H9 (cell line): ENCODE measurements around the gene PGBD1. TPM values are rescaled to one million over a fixed set of nuclear protein-coding genes. Genes with fewer than 3 reads are reported as not detected.

Source experiments
- DNase-seq: peaks from one replicate; pipeline ENCODE4 v3.0.0-alpha.2; 2017
- H2AFZ ChIP-seq: one replicate; pipeline ENCODE4 v1.6.1; 2013; ENCODE audit warnings: mild to moderate bottlenecking, low read length, control low read depth, moderate library complexity
- H2AK5ac ChIP-seq: 2 replicates; pipeline ENCODE4 v1.6.1; 2013; ENCODE audit warnings: low read length, control low read depth, mixed read lengths; ENCODE audit not compliant: insufficient read length
- H2BK120ac ChIP-seq: one replicate; pipeline ENCODE4 v1.6.1; 2013; ENCODE audit warnings: low read depth, mild to moderate bottlenecking, low read length, control low read depth, inconsistent platforms; ENCODE audit not compliant: poor library complexity, severe bottlenecking
- H2BK12ac ChIP-seq: 2 replicates; pipeline ENCODE4 v1.6.1; 2013; ENCODE audit warnings: low read length, control low read depth, mixed read lengths, low read depth; ENCODE audit not compliant: insufficient read length
- H2BK15ac ChIP-seq: 2 replicates; pipeline ENCODE4 v1.6.1; 2013; ENCODE audit warnings: low read depth, low read length, control low read depth
- H2BK20ac ChIP-seq: one replicate; pipeline ENCODE4 v1.6.1; 2013; ENCODE audit warnings: low read depth, mild to moderate bottlenecking, low read length, control low read depth, inconsistent platforms; ENCODE audit not compliant: poor library complexity, severe bottlenecking
- H2BK5ac ChIP-seq: 2 replicates; pipeline ENCODE4 v1.6.1; 2013; ENCODE audit warnings: low read length, control low read depth, mixed read lengths; ENCODE audit not compliant: insufficient read length
- H3K14ac ChIP-seq: 2 replicates; pipeline ENCODE4 v1.6.1; 2013; ENCODE audit warnings: low read length, control low read depth; ENCODE audit not compliant: insufficient read depth
- H3K18ac ChIP-seq: 2 replicates; pipeline ENCODE4 v1.6.1; 2013; ENCODE audit warnings: low read depth, mild to moderate bottlenecking, mixed read lengths, low read length, control low read depth; ENCODE audit not compliant: insufficient read length
- H3K23ac ChIP-seq: 2 replicates; pipeline ENCODE4 v1.6.1; 2013; ENCODE audit warnings: low read length, control low read depth, mixed read lengths, low read depth; ENCODE audit not compliant: insufficient read length
- H3K23me2 ChIP-seq: 2 replicates; pipeline ENCODE4 v1.6.1; 2013; ENCODE audit warnings: low read depth, mild to moderate bottlenecking, mixed read lengths, low read length, control low read depth; ENCODE audit not compliant: insufficient read length, poor library complexity, severe bottlenecking
- H3K27ac ChIP-seq: 2 replicates; pipeline ENCODE4 v1.5.1; 2013; ENCODE audit warnings: low read length, control low read depth, mixed read lengths, low read depth; ENCODE audit not compliant: insufficient read length
- H3K27me3 ChIP-seq: 2 replicates; pipeline ENCODE4 v1.6.1; 2013; ENCODE audit warnings: low read length, control low read depth, inconsistent platforms; ENCODE audit not compliant: insufficient read depth
- H3K4ac ChIP-seq: 2 replicates; pipeline ENCODE4 v1.6.1; 2013; ENCODE audit warnings: low read depth, mild to moderate bottlenecking, control low read depth, inconsistent platforms, low read length, moderate library complexity
- H3K4me1 ChIP-seq: 2 replicates; pipeline ENCODE4 v1.6.1; 2013; ENCODE audit warnings: low read length, control low read depth, inconsistent platforms; ENCODE audit not compliant: insufficient read depth
- H3K4me2 ChIP-seq: 2 replicates; pipeline ENCODE4 v1.6.1; 2013; ENCODE audit warnings: low read length, control low read depth, mixed read lengths; ENCODE audit not compliant: insufficient read length, insufficient read depth
- H3K56ac ChIP-seq: 2 replicates; pipeline ENCODE4 v1.6.1; 2013; ENCODE audit warnings: low read depth, mild to moderate bottlenecking, mixed read lengths, low read length, control low read depth; ENCODE audit not compliant: insufficient read length
- H3K79me1 ChIP-seq: 2 replicates; pipeline ENCODE4 v1.6.1; 2013; ENCODE audit warnings: low read depth, mild to moderate bottlenecking, moderate library complexity, low read length, control low read depth, inconsistent platforms; ENCODE audit not compliant: insufficient read depth, poor library complexity, severe bottlenecking
- H3K79me2 ChIP-seq: 2 replicates; pipeline ENCODE4 v1.6.1; 2013; ENCODE audit warnings: low read length, control low read depth, inconsistent platforms; ENCODE audit not compliant: insufficient read depth
- H3K9ac ChIP-seq: 2 replicates; pipeline ENCODE4 v1.6.1; 2013; ENCODE audit warnings: low read length, control low read depth, mixed read lengths; ENCODE audit not compliant: insufficient read length; ENCODE audit errors: extremely low read depth
- H3K9me3 ChIP-seq: one replicate; pipeline ENCODE4 v1.6.1; 2013; ENCODE audit warnings: low read depth, low read length, inconsistent platforms; ENCODE audit not compliant: control insufficient read depth
- H3T11ph ChIP-seq: one replicate; pipeline ENCODE4 v1.6.1; 2013; ENCODE audit warnings: mild to moderate bottlenecking, low read length, control low read depth, inconsistent platforms
- H4K20me1 ChIP-seq: one replicate; pipeline ENCODE4 v1.6.1; 2013; ENCODE audit not compliant: control insufficient read depth, insufficient read length, insufficient read depth
- H4K5ac ChIP-seq: 2 replicates; pipeline ENCODE4 v1.6.1; 2013; ENCODE audit warnings: low read depth, mild to moderate bottlenecking, mixed read lengths, low read length, control low read depth; ENCODE audit not compliant: insufficient read length
- H4K8ac ChIP-seq: replicated peaks from 2 replicates; pipeline ENCODE4 v1.6.1; 2013; ENCODE audit warnings: low read length, control low read depth, mixed read lengths, low read depth; ENCODE audit not compliant: insufficient read length
- H4K91ac ChIP-seq: 2 replicates; pipeline ENCODE4 v1.6.1; 2013; ENCODE audit warnings: low read depth, mild to moderate bottlenecking, moderate library complexity, mixed read lengths, low read length, control low read depth; ENCODE audit not compliant: insufficient read length
- H3K27ac Mint-ChIP-seq, 3 experiments: 2 replicates in 2 of 3; 3 replicates in 1 of 3; pipeline ENCODE4 v1.8.0; 2020 to 2021; ENCODE audit warnings: mixed read lengths in 3 of 3, mild to moderate bottlenecking in 1 of 3, moderate library complexity in 1 of 3
- H3K27me3 Mint-ChIP-seq: 2 replicates; pipeline ENCODE4 v1.8.0; 2021; ENCODE audit warnings: low read depth, mild to moderate bottlenecking, moderate library complexity, mixed read lengths
- H3K36me3 Mint-ChIP-seq, 3 experiments: 2 replicates in 2 of 3; 3 replicates in 1 of 3; pipeline ENCODE4 v1.8.0; 2020 to 2021; ENCODE audit warnings: low read depth in 3 of 3, mixed read lengths in 3 of 3; ENCODE audit not compliant: insufficient read depth in 1 of 3
- H3K4me1 Mint-ChIP-seq, 2 experiments: 2 replicates each; pipeline ENCODE4 v1.8.0; 2020; ENCODE audit warnings: mixed read lengths in 2 of 2
- H3K4me3 Mint-ChIP-seq, 2 experiments: 2 replicates in 1 of 2; 3 replicates in 1 of 2; pipeline ENCODE4 v1.8.0; 2020 to 2021; ENCODE audit warnings: mild to moderate bottlenecking in 2 of 2, mixed read lengths in 2 of 2, moderate library complexity in 1 of 2
- H3K9me3 Mint-ChIP-seq, 2 experiments: 2 replicates in 1 of 2; 3 replicates in 1 of 2; pipeline ENCODE4 v1.8.0; 2020; ENCODE audit warnings: mild to moderate bottlenecking in 2 of 2, mixed read lengths in 2 of 2, moderate library complexity in 1 of 2
- CTCF ChIP-seq: fragments of 200-600 bp; sonication (generic); conservative IDR thresholded peaks from 3 replicates; pipeline ENCODE4 v1.8.0; 2021; ENCODE audit warnings: antibody characterized with exemption, mild to moderate bottlenecking
- WGBS: extraction: QIAGEN DNeasy Blood & Tissue Kit; methylation state at CpG from one replicate; pipeline ENCODE4 v1.1.7; 2013; ENCODE audit warnings: missing lambda C conversion rate, low lambda C conversion rate, mixed read lengths; ENCODE audit not compliant: insufficient read length; ENCODE audit errors: extremely low coverage; 5-methylcytosine and 5-hydroxymethylcytosine counted together
- total RNA-seq: library from RNA; stranded (reverse); gene quantifications from 2 replicates; pipeline ENCODE4 v1.2.1, GENCODE V29; 2021

PGBD1 gene
- total RNA-seq, 1 experiment from 2014 or later = 10.1 TPM

GRCh38 chr6:28333599-28334018 is 52.2 kb downstream of the PGBD1 start:
- Mint-ChIP-seq H3K4me1 (peaks cover 9 to 11% of the 10 kb centered on the region in 2 experiments; a peak in 3 of 4 replicates), H3K4me3 (no peak overlapping the region), H3K36me3 (peaks cover 9% of the 10 kb centered on the region in 3 experiments), H3K27ac (no peak overlapping the region), H3K9me3 (peaks cover 6 to 12% of the 10 kb centered on the region in 2 experiments), H3K27me3 (no peaks in the 10 kb centered on the region)
- H2BK15ac ChIP-seq = no peak overlapping the region
- no peaks in the 10 kb centered on the region for H3K27me3 ChIP-seq
- H4K20me1 ChIP-seq = no peaks in the 10 kb centered on the region
- H3K18ac ChIP-seq = no peak overlapping the region
- no peak overlapping the region for H3K56ac ChIP-seq
- no peak overlapping the region for H2AFZ ChIP-seq
- H3T11ph ChIP-seq = no peak overlapping the region
- no peak overlapping the region for H2BK12ac ChIP-seq
- no peaks in the 10 kb centered on the region for H3K79me1 ChIP-seq
- peaks cover 14% of the 10 kb centered on the region for H3K23me2 ChIP-seq
- H3K23ac ChIP-seq = no peak overlapping the region
- no peak overlapping the region for H3K9ac ChIP-seq
- H3K27ac ChIP-seq = no peak overlapping the region
- TF ChIP-seq CTCF = no peak
- no peak overlapping the region for H2AK5ac ChIP-seq
- H3K4me2 ChIP-seq = no peak overlapping the region
- WGBS = no CpG with 5 or more reads among the region's 1 CpG
- H4K5ac ChIP-seq = no peak overlapping the region
- H3K14ac ChIP-seq = no peak overlapping the region
- no peak overlapping the region for H4K8ac ChIP-seq
- H3K4ac ChIP-seq = no peak overlapping the region
- no peak overlapping the region for H4K91ac ChIP-seq
- H3K4me1 ChIP-seq = no peaks in the 10 kb centered on the region
- no peaks in the 10 kb centered on the region for H3K79me2 ChIP-seq
- no peak for DNase-seq
- H2BK20ac ChIP-seq = no peak overlapping the region
- no peak overlapping the region for H2BK120ac ChIP-seq
- H2BK5ac ChIP-seq = no peak overlapping the region
- no peaks in the 10 kb centered on the region for H3K9me3 ChIP-seq
